GM10266 (cell line): ENCODE data around the gene SMOC1.

Experiments used
- DNase-seq: peaks from one replicate; pipeline ENCODE4 v3.0.0; 2012; ENCODE audit errors: extremely low spot score
- TF ChIP-seq, protein P1 (sequence below): IDR thresholded peaks from 2 replicates; pipeline ENCODE4 v1.5.1; 2012; ENCODE audit warnings: mild to moderate bottlenecking, low read depth; ENCODE audit not compliant: control insufficient read depth, insufficient read depth; ENCODE audit errors: missing control alignments

The SMOC1 gene, protein sequence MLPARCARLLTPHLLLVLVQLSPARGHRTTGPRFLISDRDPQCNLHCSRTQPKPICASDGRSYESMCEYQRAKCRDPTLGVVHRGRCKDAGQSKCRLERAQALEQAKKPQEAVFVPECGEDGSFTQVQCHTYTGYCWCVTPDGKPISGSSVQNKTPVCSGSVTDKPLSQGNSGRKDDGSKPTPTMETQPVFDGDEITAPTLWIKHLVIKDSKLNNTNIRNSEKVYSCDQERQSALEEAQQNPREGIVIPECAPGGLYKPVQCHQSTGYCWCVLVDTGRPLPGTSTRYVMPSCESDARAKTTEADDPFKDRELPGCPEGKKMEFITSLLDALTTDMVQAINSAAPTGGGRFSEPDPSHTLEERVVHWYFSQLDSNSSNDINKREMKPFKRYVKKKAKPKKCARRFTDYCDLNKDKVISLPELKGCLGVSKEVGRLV

DNA sequence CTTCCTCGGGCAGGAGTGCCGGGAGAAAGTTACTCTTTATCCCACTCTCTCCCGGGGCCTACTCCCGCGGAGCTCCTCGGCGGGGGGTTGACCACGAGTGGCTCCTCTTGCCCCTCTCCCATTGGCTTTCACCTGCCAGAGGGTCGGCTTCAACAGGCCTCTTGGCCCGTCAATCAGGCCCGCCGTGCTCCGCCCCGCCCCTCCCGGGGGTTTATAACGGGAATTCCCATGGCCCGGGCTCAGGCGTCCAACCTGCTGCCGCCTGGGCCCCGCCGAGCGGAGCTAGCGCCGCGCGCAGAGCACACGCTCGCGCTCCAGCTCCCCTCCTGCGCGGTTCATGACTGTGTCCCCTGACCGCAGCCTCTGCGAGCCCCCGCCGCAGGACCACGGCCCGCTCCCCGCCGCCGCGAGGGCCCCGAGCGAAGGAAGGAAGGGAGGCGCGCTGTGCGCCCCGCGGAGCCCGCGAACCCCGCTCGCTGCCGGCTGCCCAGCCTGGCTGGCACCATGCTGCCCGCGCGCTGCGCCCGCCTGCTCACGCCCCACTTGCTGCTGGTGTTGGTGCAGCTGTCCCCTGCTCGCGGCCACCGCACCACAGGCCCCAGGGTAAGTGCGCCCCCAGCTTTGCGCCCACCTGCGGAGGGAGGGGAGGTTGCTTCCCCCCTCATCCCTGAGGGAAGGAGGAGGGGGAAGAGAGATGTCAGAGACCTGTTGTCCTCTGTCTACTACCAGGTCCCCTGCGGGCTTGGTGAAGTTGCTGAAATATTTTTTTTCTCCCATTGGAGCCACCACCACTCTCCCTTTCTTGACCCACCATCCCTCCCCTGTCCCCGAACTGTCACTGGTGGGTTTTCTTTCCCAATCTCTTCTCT, at the start of gene SMOC1:
Gene SMOC1 (plus strand): TSS at position 242 of the 869 bp plus-strand sequence. CDS start 263 bp downstream, at position 505.
- DNase-seq: peak; percentile 79
- TF ChIP-seq, protein P1, sequence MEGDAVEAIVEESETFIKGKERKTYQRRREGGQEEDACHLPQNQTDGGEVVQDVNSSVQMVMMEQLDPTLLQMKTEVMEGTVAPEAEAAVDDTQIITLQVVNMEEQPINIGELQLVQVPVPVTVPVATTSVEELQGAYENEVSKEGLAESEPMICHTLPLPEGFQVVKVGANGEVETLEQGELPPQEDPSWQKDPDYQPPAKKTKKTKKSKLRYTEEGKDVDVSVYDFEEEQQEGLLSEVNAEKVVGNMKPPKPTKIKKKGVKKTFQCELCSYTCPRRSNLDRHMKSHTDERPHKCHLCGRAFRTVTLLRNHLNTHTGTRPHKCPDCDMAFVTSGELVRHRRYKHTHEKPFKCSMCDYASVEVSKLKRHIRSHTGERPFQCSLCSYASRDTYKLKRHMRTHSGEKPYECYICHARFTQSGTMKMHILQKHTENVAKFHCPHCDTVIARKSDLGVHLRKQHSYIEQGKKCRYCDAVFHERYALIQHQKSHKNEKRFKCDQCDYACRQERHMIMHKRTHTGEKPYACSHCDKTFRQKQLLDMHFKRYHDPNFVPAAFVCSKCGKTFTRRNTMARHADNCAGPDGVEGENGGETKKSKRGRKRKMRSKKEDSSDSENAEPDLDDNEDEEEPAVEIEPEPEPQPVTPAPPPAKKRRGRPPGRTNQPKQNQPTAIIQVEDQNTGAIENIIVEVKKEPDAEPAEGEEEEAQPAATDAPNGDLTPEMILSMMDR: no peak

DNA sequence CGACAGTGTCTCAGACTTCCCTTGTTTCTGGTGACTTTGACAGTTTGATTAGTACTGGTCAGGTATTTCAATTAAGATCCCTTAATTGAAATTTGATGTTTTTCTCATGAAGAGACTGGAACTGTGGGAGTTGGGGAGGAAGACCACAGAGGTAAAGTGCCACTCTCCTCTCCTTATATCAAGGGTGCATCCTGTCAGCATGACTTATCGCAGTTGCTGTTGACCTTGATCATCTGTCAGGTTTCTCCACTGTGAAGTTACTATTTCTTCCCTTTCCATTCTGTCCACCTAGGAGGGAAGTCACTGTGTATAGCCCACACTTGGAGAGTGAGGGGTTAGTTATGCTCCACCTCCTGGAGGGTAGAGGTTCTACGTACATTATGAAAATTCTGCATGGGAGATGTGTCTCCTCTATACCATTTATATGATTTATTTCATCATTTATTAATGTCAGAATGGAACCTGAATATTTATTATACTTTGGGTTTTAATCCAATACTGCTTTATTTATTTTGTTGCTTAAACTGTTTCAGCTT, 40.3 kb upstream of the SMOC1 start:
- TF ChIP-seq, protein P1: no peak
- DNase-seq: no peak

DNA sequence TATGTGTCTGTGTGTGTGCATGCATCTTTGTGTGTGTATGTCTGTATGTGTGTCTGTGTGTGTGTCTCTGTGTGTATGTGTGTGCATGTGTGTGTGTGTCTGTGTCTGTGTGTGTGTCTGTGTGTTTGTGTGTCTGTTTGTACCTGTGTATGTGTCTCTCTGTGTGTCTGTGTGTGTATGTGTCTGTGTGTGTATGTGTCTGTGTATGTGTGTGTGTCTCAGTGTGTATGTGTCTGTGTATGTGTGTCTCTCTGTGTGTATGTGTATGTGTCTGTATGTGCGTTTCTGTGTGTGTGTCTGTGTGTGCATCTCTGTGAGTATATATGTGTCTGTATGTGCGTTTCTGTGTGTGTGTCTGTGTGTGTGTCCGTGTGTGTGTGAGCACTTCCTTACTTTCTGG, 39.6 kb upstream of the SMOC1 start:
- TF ChIP-seq, protein P1: no peak
- no peak for DNase-seq

DNA sequence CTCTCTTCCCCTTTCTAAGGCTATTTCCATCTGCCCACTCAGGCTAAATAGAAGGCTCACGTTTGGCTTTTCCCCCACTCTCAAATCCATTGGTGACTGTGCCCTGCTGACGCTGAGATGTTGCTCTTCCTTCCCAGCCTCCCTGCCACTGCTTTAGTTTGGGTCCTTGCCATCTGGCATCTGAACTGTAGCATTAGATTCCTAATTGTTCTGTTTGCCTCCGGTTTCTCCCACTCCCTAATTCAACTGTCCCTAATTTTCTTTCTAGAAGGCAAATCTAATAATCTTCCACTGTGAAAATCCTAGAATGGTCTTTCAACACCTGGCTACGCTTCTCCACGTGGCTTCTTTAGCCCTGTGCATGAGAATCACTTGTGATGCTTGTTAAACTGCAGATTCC, 37.6 kb upstream of the SMOC1 start:
- DNase-seq: no peak
- TF ChIP-seq, protein P1: no peak

DNA sequence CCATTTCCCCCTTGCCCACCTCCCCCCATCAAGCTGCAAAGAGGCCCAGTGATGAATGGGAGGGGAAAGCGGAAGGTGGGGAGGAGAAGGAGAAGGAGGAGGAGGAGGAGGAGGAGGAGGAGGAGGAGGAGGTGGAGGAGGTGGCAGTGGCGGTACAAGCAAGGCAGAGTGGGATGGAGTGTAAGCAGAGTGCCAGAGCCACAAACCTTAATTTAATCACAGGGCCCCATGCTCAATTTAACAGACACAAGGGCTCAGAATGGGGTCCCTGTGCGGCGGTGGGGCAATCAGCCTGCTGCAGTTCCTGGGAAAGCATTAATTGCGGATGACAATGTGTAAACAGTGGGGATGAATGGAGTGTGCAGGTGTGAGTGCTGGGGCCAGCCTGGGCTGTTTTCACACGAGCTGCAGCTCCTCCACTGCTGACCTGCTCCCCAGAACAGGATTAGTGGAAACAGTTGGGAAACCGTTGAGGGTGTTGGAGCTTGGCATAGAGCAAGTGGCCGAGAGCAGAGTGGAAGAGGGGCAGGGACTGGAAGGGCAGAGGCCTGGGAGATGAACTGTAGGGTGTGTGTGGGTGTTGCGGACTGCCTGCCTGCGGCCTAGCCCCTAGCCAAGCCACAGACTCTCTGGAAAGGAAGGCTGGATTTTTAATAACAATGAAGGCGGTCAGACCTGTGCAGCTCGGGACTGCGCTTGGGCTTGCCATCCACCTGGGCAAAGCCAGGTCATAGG, 36.4 kb upstream of the SMOC1 start:
- no peak for DNase-seq
- TF ChIP-seq, protein P1: no peak

DNA sequence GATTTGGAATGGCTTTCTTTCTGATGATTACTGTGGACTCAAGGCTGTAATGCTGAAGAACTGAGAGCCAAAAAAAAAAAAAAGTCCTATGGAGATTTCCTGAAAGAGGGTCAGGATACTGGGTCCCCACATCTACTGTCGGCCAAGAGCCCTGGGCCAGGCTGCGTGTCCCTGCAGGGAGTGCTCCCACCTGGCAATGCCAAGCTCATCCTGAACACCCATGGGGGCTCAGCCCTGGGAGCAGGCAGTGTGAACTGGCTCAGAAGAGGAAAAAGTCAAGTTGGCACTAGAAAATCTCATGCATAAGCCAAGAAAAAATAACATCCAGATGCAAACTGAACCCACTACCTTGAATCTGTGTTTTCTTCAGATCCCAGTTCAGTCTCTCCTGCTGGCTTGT, 35.0 kb upstream of the SMOC1 start:
- no peak for DNase-seq
- TF ChIP-seq, protein P1: no peak
